B cell (primary cell): ENCODE results near the gene CDK6. TPM values are rescaled to one million over a fixed set of nuclear protein-coding genes. Genes with fewer than 3 reads are reported as not detected.

Experiments used
- ATAC-seq: fragments of 200-7000 bp; cut with Tn5 transposase; one replicate; pipeline ENCODE4 v1.10.0; 2021; ENCODE audit warnings: low read depth, mild to moderate bottlenecking, moderate number of reproducible peaks, moderate library complexity
- CTCF ChIA-PET: fragments of 350-600 bp; sonication (Branson Sonifier 250); formaldehyde crosslinking; loops from one replicate; lab custom pipeline; 2021; ENCODE audit warnings: antibody characterized with exemption, inconsistent platforms; lab: Charles Lee
- POLR2A ChIA-PET: fragments of 350-600 bp; sonication (Branson Sonifier 250); formaldehyde crosslinking; loops from one replicate; lab custom pipeline; 2021; ENCODE audit warnings: antibody characterized with exemption; lab: Charles Lee
- DNase-seq: peaks from one replicate; pipeline ENCODE4 v3.0.0; 2013
- H2AFZ ChIP-seq: 2 replicates; pipeline ENCODE4 v1.6.1; 2012; ENCODE audit warnings: mild to moderate bottlenecking, low read depth, low read length; ENCODE audit not compliant: insufficient read depth, poor library complexity, severe bottlenecking
- H3K27ac ChIP-seq, 2 donors: 1 replicate in 1 of 2; 2 replicates in 1 of 2; pipeline ENCODE4 v1.5.1; 2012 to 2013; ENCODE audit warnings: low read length in 2 of 2, mild to moderate bottlenecking in 2 of 2, moderate library complexity in 1 of 2
- H3K27me3 ChIP-seq, 4 experiments: fragments of 200-600 bp in 1 of 4; sonication (generic) in 1 of 4; replicated peaks in 1 of 4; 1 replicate in 2 of 4; 2 replicates in 2 of 4; pipeline versions ENCODE4 v1.6.1 to v1.7.0; 2013 to 2016; ENCODE audit warnings: low read length in 3 of 4, mild to moderate bottlenecking in 2 of 4, mixed read lengths in 1 of 4, moderate library complexity in 1 of 4; ENCODE audit not compliant: insufficient read depth in 4 of 4, control insufficient read depth in 3 of 4; ENCODE audit errors: control extremely low read depth in 1 of 4
- H3K36me3 ChIP-seq, 2 experiments: replicated peaks in 1 of 2; 1 replicate in 1 of 2; 2 replicates in 1 of 2; pipeline versions ENCODE4 v1.6.1 to v1.7.1; 2013; ENCODE audit warnings: low read length in 1 of 2; ENCODE audit not compliant: insufficient read depth in 2 of 2, control insufficient read depth in 1 of 2; ENCODE audit errors: control extremely low read depth in 1 of 2, extremely low read depth in 1 of 2
- H3K4me1 ChIP-seq, 2 donors: fragments of 200-600 bp in 1 of 2; sonication (generic) in 1 of 2; 1 replicate in 1 of 2; 2 replicates in 1 of 2; pipeline versions ENCODE4 v1.5.1 to v1.6.1; 2013 to 2017; ENCODE audit warnings: low read length in 2 of 2; ENCODE audit not compliant: control insufficient read depth in 2 of 2, insufficient read depth in 2 of 2
- H3K4me2 ChIP-seq: replicated peaks from 2 replicates; pipeline ENCODE3; 2012; ENCODE audit warnings: mild to moderate bottlenecking, low read depth, low read length; ENCODE audit not compliant: poor library complexity, severe bottlenecking
- H3K4me3 ChIP-seq, 5 experiments: fragments of 200-600 bp in 1 of 5; sonication (generic) in 1 of 5; 1 replicate in 3 of 5; 2 replicates in 2 of 5; pipeline versions ENCODE4 v1.5.1 to v1.7.0; 2011 to 2016; ENCODE audit warnings: low read length in 4 of 5, mild to moderate bottlenecking in 4 of 5, low read depth in 2 of 5, control low read depth in 1 of 5, moderate library complexity in 1 of 5; ENCODE audit not compliant: insufficient read depth in 1 of 5; ENCODE audit errors: control extremely low read depth in 1 of 5, extremely low read depth in 1 of 5
- H3K79me2 ChIP-seq: fragments of 200-600 bp; sonication (generic); one replicate; pipeline ENCODE4 v1.6.0; 2016; ENCODE audit warnings: low read length; ENCODE audit not compliant: control insufficient read depth, insufficient read depth
- H3K9ac ChIP-seq: fragments of 200-600 bp; sonication (generic); 2 replicates; pipeline ENCODE4 v1.6.1; 2017; ENCODE audit warnings: mild to moderate bottlenecking, low read length, moderate library complexity
- H3K9me3 ChIP-seq, 3 donors: one replicate each; pipeline versions ENCODE4 v1.6.1 to v1.7.1; 2013; ENCODE audit warnings: low read length in 2 of 3; ENCODE audit not compliant: control insufficient read depth in 2 of 3, insufficient read depth in 1 of 3; ENCODE audit errors: control extremely low read depth in 1 of 3
- H4K20me1 ChIP-seq: 2 replicates; pipeline ENCODE4 v1.6.0; 2012; ENCODE audit warnings: mild to moderate bottlenecking, low read length; ENCODE audit not compliant: insufficient read depth, control insufficient read depth, poor library complexity, severe bottlenecking
- H3K27ac Mint-ChIP-seq: one replicate; pipeline ENCODE4 v1.8.0; 2021; ENCODE audit warnings: mixed read lengths
- H3K27me3 Mint-ChIP-seq: one replicate; pipeline ENCODE4 v1.8.0; 2021; ENCODE audit warnings: mixed read lengths
- H3K4me1 Mint-ChIP-seq: one replicate; pipeline ENCODE4 v1.8.0; 2021; ENCODE audit warnings: mixed read lengths
- H3K4me3 Mint-ChIP-seq: one replicate; pipeline ENCODE4 v1.8.0; 2021; ENCODE audit warnings: mixed read lengths
- H3K9me3 Mint-ChIP-seq: one replicate; pipeline ENCODE4 v1.8.0; 2022; ENCODE audit warnings: mixed read lengths; ENCODE audit not compliant: insufficient read depth
- EZH2 ChIP-seq: IDR thresholded peaks from 2 replicates; pipeline ENCODE4 v1.6.1; 2012; ENCODE audit warnings: borderline replicate concordance, low read depth, mild to moderate bottlenecking, moderate library complexity, low read length; ENCODE audit not compliant: insufficient read depth, poor library complexity, severe bottlenecking
- WGBS: methylation state at CpG from one replicate; pipeline ENCODE4 v1.1.5; 2013; ENCODE audit warnings: missing lambda C conversion rate; ENCODE audit not compliant: insufficient coverage; 5-methylcytosine and 5-hydroxymethylcytosine counted together
- intact Hi-C: fragments of 100-400 bp; cut with micrococcal nuclease; formaldehyde crosslinking; loops from one replicate; pipeline ENCODE4 v1.10.0; 2022
- polyA plus RNA-seq: library from polyadenylated mRNA; depleted of rRNA; stranded (reverse); fragments of >200 nt; gene quantifications from 2 replicates; pipeline ENCODE4 v1.2.3, GENCODE V29; 2012
- total RNA-seq, 2 donors: library from RNA; stranded (reverse); fragments of 120-200 nt in 1 of 2; gene quantifications; 1 replicate in 1 of 2; 2 replicates in 1 of 2; pipeline versions ENCODE4 v1.2.3 to v1.2.4, GENCODE V29; 2013 to 2022
- TF ChIP-seq, protein P1 (sequence below): fragments of 200-600 bp; IDR thresholded peaks from one replicate; pipeline ENCODE4 v1.8.0; 2022; ENCODE audit warnings: antibody characterized with exemption, mild to moderate bottlenecking

CDK6 gene
- total and polyA plus RNA-seq, 2 donors (not counting 1 experiment from before 2014, with no cell fraction given): 3.0 to 14.6 TPM

DNA sequence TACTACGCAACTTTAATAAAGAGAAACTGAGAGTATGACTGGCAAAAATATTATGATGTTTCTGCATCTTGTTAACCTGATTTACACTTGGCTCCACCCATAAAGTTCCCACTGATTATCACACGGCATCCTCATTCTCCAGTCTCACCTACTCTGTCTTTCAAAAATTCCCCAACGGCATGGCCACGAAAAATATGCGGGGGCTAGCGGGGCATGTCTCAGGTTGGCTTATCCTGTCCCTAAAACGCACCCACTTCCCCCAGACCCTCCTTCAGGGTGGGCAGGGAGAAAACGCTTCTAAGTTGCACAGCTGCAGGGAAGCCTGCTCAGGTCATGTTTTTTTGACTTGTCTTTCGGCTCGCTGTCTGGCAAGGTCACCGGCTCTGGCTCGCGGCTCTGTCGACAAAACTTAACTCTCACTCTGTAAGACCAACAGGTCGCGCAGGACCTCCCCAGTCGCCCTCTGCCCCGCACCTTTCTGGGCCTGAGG is 3.8 kb downstream of the CDK6 start:
- Mint-ChIP-seq H3K27ac (peak overlapping the region; percentile 66), H3K4me1 (peaks cover 40% of the 10 kb centered on the region), H3K27me3 (no peaks in the 10 kb centered on the region), H3K9me3 (no peaks in the 10 kb centered on the region), H3K4me3 (peak overlapping the region; percentile 89)
- peak overlapping the region; percentile 57 to 96 (median 89) for H3K4me3 ChIP-seq
- DNase-seq: no peak
- WGBS: under 1% methylated on average over 17 of the region's 18 CpGs
- TF ChIP-seq, protein P1, sequence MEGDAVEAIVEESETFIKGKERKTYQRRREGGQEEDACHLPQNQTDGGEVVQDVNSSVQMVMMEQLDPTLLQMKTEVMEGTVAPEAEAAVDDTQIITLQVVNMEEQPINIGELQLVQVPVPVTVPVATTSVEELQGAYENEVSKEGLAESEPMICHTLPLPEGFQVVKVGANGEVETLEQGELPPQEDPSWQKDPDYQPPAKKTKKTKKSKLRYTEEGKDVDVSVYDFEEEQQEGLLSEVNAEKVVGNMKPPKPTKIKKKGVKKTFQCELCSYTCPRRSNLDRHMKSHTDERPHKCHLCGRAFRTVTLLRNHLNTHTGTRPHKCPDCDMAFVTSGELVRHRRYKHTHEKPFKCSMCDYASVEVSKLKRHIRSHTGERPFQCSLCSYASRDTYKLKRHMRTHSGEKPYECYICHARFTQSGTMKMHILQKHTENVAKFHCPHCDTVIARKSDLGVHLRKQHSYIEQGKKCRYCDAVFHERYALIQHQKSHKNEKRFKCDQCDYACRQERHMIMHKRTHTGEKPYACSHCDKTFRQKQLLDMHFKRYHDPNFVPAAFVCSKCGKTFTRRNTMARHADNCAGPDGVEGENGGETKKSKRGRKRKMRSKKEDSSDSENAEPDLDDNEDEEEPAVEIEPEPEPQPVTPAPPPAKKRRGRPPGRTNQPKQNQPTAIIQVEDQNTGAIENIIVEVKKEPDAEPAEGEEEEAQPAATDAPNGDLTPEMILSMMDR: no peak
- TF ChIP-seq EZH2: no peak
- H3K4me2 ChIP-seq: peak overlapping the region; percentile 96
- CTCF ChIA-PET: interaction anchor here (0.6 to 2.9 kb wide), 28 partner anchors 10 to 395 kb away, joined by 3 to 28 read pairs (median 5); partner anchors contain the start of genes PEX1, RBM48 and SAMD9
- peak overlapping the region; percentile 44 to 47 for H3K27ac ChIP-seq
- H3K79me2 ChIP-seq: peaks cover 38% of the 10 kb centered on the region
- peak overlapping the region; percentile 90 for H2AFZ ChIP-seq
- H3K27me3 ChIP-seq: no peaks in the 10 kb centered on the region
- intact Hi-C loops: loop anchor here (1.0 to 5.0 kb wide), 11 partner anchors 22 to 950 kb away; partner anchors contain the start of genes ANKIB1, FAM133B, KRIT1 and MTERF1
- no peak for ATAC-seq
- H3K4me1 ChIP-seq: peaks cover 27 to 29% of the 10 kb centered on the region in 2 donors
- POLR2A ChIA-PET: no interaction called here
- no peaks in the 10 kb centered on the region for H3K9me3 ChIP-seq
- H3K9ac ChIP-seq: peak overlapping the region; percentile 81
- no peaks in the 10 kb centered on the region for H4K20me1 ChIP-seq
- H3K36me3 ChIP-seq: no peaks in the 10 kb centered on the region
